Left ventricle myocardium inferior (tissue), 1 donor: ENCODE data around the gene PPME1. TPM values are rescaled to one million over a fixed set of nuclear protein-coding genes. Genes with fewer than 3 reads are reported as not detected.

Experiments used
- DNase-seq: peaks from one replicate; pipeline ENCODE4 v3.0.0-alpha.2; 2020
- H3K27ac ChIP-seq: fragments of 200-600 bp; replicated peaks from 2 replicates; pipeline ENCODE4 v1.8.0; 2021
- H3K27me3 ChIP-seq: fragments of 200-600 bp; 2 replicates; pipeline ENCODE4 v1.8.0; 2021; ENCODE audit warnings: low read depth
- H3K36me3 ChIP-seq: fragments of 200-600 bp; 2 replicates; pipeline ENCODE4 v1.8.0; 2021
- H3K4me1 ChIP-seq: fragments of 200-600 bp; 2 replicates; pipeline ENCODE4 v1.8.0; 2021
- H3K4me3 ChIP-seq: fragments of 200-600 bp; 2 replicates; pipeline ENCODE4 v1.8.0; 2021; ENCODE audit warnings: mild to moderate bottlenecking, moderate library complexity
- H3K9me3 ChIP-seq: fragments of 200-600 bp; replicated peaks from 2 replicates; pipeline ENCODE4 v1.8.0; 2021
- CTCF ChIP-seq: fragments of 200-600 bp; IDR thresholded peaks from 2 replicates; pipeline ENCODE4 v1.8.0; 2021; ENCODE audit warnings: antibody characterized with exemption, mild to moderate bottlenecking, borderline replicate concordance
- intact Hi-C: fragments of 100-400 bp; cut with micrococcal nuclease; formaldehyde crosslinking; loops from one replicate; pipeline ENCODE4 v1.11.0; 2022
- total RNA-seq: library from RNA; stranded (reverse); fragmentation: NEBNext Ultra II Directional; extraction: Animal tissue kit (Norgen Biotek cat#: 25700); gene quantifications from one replicate; pipeline ENCODE4 v1.2.1, GENCODE V29; 2021
- donor health status: DM: no; HTN: yes; CAD: no; lungs with severe emphysema.

The PPME1 gene
- total RNA-seq, 1 donor from 2014 or later, result 29.7 TPM

GRCh38 chr11:74256378-74257133, 85.5 kb downstream of the PPME1 start:
- Histone ChIP-seq H3K36me3 (peaks cover 37% of the 10 kb centered on the region), H3K27me3 (no peaks in the 10 kb centered on the region), H3K4me1 (no peaks in the 10 kb centered on the region), H3K27ac (no peak overlapping the region), H3K4me3 (no peak overlapping the region), H3K9me3 (peaks cover 11% of the 10 kb centered on the region)
- no peak for TF ChIP-seq CTCF
- intact Hi-C loops, result loop anchor here (5.0 to 10.0 kb wide), 2 partner anchors 78 to 191 kb away; no protein-coding TSS in a partner anchor
- no peak for DNase-seq

- Histone ChIP-seq H3K4me1 (no peaks in the 10 kb centered on the region), H3K4me3 (no peak overlapping the region), H3K27me3 (no peaks in the 10 kb centered on the region), H3K36me3 (peaks cover 22% of the 10 kb centered on the region), H3K27ac (no peak overlapping the region), H3K9me3 (peaks cover 11% of the 10 kb centered on the region)
- DNase-seq, result peak; percentile 55
- intact Hi-C loops, result loop anchor here (5.0 to 10.0 kb wide), 2 partner anchors 77 to 189 kb away; no protein-coding TSS in a partner anchor
- no peak for TF ChIP-seq CTCF
Observed at GRCh38 chr11:74257959-74258553, 87.0 kb downstream of the PPME1 start.

GRCh38 chr11:74262725-74263124, 91.6 kb downstream of the PPME1 start:
- no peak for DNase-seq
- TF ChIP-seq CTCF, result no peak
- H3K36me3 ChIP-seq, result no peaks in the 10 kb centered on the region
- intact Hi-C loops, result no loop called here
- no peaks in the 10 kb centered on the region for H3K4me1 ChIP-seq
- no peaks in the 10 kb centered on the region for H3K27me3 ChIP-seq
- H3K27ac ChIP-seq, result no peak overlapping the region
- peaks cover 11% of the 10 kb centered on the region for H3K9me3 ChIP-seq
- H3K4me3 ChIP-seq, result no peak overlapping the region

GRCh38 chr11:74265256-74265655, 94.2 kb downstream of the PPME1 start:
- Histone ChIP-seq H3K27me3 (no peaks in the 10 kb centered on the region), H3K9me3 (peaks cover 11% of the 10 kb centered on the region), H3K27ac (no peak overlapping the region), H3K4me3 (no peak overlapping the region), H3K4me1 (no peaks in the 10 kb centered on the region), H3K36me3 (no peaks in the 10 kb centered on the region)
- TF ChIP-seq CTCF, result no peak
- DNase-seq, result no peak
- intact Hi-C loops, result no loop called here

- TF ChIP-seq CTCF, result no peak
- intact Hi-C loops, result no loop called here
- Histone ChIP-seq H3K4me1 (no peaks in the 10 kb centered on the region), H3K4me3 (no peak overlapping the region), H3K27ac (no peak overlapping the region), H3K27me3 (no peaks in the 10 kb centered on the region), H3K36me3 (no peaks in the 10 kb centered on the region), H3K9me3 (no peaks in the 10 kb centered on the region)
- DNase-seq, result no peak
Observed at GRCh38 chr11:74267014-74267413, 95.9 kb downstream of the PPME1 start.
